Stimulated activated CD4-positive, alpha-beta T cell treated with anti-CD3 and anti-CD28 coated beads, Interleukin-15, amount 100 ng/mL, for 48 hours (primary cell): ENCODE measurements around the gene THSD4.
"Not testable (repeated sequence)": the region's sequence is repeated elsewhere in the genome, so short reads cannot be mapped to it uniquely, and the experiment has no call there.

Source experiments
- DNase-seq, 2 donors: peaks; one replicate each; pipeline ENCODE4 v3.0.0-alpha.2; 2020; ENCODE audit warnings: low read depth in 2 of 2

Gene THSD4

DNA sequence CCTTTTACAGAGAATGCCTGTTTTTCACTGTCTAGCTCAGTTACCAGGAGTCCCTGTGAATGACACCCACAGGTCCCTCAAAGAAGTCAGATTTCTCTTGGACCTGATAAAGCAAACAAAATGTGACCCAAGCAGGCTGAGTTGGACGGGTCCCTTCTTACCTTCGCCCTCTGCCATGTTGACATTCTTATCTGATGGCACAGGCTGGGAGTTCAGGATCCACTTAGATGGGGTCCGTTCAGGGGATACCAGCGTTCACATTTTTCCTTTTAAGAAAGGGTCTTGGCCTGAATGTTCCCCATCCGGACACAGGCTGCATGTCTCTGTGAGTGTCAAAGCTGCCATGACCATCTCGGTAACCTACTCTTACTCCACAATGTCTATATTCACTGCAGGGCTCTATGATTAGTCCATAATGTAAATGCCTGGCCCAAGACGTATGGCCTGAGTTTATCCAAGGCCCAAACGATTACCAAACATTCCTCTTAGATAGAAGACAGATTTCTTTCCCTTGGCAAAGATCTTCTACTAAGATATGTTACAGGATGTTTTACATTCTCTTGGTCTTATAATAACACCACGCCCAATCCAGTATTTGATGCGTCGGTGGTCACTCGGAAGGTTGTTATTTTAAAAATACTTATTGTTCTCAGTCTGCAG is 179.1 kb downstream of the THSD4 start:
- no peak for DNase-seq

DNA sequence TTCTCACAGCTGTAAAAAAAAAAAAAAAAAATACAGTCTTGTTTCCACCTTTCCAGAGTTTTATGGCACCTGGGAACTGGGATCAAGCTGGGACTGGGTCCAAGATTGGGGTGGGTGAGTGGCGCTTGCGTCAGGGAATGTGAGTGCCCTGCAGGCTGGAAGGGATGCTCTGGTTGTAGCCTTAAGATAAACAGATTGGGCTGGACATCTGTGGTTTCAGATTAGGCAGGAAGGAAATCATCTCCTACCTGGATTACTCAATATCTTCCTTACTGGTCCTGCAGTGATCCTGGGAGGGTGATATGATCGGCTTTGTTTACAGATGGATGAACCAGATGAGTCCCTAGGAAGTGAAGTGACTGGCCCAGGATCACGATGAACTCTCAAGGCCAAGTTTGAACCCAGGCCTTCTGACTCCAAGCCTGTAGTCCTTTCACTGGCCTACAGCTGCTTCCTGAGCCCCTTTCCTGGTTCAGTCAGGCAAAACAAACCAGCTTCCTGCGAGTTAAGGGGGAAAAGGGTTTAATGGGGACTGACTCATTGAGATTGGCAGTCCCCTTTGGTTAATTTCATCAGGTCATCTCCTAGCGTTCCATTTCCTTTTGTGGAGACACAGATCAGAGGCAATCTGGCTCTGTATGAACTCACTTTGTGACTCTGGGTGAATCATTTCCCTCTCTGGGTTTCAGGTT is 179.8 kb downstream of the THSD4 start:
- no peak for DNase-seq

DNA sequence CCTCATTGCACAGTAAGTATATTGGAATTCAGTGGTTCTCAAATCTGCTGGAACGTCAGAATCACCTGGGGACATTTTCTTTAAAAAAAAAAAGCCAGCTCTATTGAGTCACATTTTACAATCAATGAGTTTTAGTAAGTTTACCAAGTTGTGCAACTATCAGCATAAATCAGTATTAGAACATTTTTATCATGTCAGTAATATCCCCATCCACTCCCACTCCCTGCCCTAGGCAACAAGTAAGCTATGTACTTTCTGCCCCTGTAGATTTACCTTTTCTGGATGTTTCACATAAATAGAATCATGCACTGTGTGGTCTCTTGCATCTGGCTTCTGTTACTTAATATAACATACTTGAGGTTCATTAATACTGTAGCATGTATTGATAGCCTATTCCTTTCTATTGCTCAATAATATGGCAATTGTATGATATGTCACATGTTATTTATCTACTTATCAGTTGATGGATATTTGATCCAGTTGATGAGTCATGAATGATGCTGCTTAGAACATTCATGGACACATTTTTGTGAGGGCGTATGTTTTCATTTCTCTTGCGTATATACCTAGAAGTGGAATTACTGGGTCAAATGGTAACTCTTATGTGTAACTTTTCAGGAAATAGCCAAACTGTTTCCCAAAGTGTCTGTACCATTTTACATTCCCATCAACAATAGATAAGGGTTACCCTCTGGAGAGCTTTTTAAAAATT is 180.5 kb downstream of the THSD4 start:
- no peak for DNase-seq

DNA sequence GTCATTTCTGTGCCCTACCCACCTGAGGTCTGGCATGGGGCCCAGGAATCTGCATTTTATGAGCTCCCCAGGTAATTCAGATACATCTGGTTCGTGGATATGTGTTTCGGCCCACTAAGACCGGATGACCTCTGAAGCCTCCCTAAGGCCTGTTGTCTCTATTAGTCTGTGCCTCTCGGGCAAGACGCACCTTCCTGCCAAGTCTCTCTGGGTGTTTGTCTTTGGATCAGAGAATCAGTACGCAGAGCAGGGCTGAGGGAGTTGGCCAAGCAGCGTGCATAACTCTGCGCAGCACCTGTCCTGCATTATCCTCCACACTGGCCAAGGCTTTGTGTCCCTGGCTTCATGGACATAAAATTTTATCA is 181.0 kb downstream of the THSD4 start:
- no peak for DNase-seq

DNA sequence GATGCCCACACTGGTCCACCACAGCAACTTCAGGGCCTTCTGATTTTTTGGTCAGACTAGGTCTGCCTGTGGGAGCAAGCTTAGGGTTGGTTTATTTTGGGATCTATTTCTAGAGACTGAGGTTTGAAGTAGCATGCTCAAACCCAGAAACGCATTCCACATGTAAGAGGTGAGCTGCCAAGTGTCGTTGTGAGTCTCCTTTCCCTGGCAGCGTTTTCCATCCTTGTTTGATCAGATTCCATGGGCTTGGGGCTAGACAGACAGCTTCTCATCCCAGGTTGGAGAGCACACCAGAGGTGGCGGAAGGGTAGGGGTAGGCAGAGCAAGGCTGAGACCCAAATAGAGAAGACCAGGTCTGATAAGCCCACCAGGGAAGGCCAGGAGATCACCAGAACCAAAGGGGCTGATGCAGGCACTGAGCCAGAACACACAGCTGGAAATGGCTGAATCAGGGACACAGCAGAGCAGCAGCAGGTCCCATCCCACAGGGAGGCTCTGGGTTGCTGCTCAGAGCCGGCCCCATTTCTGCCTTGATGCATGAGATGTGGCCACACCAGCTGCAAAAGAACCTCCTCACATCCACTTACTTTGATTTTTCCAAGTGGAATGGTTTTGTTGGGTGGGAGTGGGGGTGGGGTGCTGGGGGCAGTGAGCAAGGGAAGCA is 186.8 kb downstream of the THSD4 start:
- no peak for DNase-seq

DNA sequence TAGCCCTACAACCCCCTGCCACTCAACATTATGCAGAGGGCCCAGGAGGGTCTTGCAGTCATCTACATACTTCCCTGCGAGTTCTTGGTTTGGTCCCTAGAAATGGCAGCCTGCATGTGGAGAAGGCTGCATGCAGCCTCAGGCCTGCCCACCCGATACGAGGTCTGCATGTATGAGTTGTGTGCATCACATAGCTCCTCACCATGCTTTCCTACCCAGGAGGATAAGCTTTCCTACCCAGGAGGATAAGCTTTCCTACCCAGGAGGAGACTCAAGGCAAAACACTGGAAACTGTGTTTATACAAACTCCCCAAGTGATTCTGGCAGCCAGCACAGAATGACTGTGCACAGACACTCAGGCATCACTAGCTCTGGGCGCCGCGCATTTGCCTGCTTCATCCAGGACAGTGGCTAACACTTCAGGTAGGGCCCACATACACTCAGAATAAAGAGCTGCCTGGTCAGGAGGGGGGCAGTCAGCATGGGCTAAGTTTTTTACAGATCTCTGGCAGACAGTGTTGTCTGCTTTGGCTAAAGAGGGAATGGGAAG is 187.7 kb downstream of the THSD4 start:
- DNase-seq, result no peak

DNA sequence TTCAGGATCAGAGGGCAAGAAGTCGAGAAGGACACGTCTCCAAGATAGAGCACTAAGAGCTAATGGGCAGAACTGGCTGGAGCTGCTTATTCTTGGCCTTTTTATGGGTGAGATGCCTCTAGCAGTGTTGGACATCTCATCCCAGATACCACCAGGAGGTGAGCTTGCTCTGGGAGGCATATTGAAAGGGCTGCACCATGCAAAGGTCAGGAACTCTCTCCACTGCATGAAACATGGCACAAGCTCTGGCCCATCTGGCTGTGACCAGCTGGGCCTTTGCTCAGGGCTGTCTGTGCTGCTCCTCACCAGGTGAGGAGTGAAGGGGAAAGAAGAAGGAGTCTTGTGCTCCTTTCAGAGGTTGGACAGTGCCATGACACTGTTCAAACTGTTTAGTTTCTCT is 188.7 kb downstream of the THSD4 start:
- no peak for DNase-seq

DNA sequence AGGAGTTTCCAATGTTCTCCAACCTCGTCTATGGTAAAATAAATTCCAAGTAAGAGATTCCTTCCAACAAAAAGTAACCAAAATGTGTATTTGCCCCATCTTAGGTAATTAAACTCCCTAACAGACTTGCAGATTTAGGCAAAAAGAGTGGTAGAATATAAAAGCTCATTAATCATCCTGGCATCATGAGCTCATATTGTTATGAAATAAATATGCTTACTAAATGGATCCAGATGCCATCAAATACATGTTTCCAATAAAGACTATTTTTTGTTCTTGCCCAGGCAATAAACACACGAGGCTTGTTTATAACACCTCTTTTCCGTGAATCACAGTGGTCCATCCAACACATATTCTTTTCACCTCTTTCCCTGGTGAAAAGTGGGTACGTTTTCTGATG is 189.4 kb downstream of the THSD4 start:
- DNase-seq, result no peak

DNA sequence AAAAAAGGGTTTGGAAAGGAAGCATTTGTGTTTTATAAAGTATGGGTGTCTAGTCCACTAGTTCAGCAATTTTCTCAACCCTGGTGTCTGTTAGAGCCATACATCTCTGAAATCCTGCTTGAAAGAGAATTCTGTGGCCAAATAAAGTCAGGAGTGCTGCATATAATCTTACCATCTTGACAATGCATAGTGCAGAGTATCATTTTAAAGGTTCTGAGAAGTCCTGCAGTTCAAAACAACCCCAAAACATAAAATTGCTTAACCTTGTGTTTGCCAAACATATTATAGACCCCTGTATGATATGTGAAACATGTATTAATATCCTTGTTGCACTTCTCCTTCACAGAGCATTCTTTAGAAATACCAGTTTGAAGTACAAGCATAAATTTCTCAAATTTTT is 191.3 kb downstream of the THSD4 start:
- no peak for DNase-seq

DNA sequence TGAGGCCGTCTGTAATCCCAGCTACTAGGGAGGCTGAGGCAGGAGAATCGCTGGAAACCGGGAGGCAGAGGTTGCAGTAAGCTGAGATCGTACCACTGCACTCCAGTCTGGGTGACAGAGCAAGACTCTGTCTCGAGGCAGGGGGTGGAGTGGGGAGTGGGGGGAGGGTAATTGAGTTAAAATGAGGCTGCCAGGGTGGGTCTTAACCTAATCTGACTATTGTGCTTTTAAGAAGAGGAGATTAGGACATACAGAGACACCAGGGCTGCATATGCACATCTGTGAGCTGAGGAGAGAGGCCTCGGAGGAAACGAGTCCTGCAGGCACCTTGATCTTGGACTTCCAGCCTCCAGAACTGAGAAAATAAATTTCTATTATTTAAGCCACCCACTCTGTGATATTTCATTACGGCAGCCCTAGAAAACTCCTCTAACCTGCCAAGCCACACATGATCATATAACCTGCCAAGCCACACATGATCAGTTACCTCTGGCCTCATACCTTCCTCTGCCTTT is 197.0 kb downstream of the THSD4 start:
- no peak for DNase-seq

DNA sequence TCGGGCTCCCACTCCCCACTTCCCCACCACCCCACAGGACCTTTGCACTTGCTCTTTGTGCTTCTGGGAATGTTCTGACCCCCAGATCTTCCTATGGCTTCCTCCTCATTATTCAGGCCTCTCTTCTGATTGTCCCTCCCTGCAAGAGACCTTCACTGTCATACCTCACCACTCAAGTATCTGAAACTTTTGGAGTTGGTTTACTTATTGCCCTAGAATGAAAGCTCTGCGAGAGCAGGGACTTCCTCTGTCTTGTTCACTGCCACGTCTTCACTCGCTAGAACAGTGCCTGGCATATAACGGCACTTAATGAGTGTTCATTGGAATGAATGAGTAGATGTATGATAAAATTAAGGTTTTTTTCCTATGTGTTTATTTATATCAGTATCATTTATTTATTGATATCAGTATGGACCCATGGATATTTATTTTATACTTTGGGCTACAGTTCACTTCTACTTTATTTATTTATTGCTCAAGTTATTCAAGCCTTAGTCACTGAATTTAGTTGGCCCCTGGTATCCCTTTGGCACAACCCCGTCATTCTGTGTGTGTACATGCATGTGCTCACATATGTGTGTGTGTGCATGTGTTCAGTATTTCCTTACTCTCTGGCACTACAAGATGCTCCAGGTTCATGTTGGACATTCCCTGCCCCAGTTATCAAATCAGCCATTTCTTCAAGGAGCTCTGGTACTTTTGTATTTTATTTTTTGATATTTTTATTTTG is 197.6 kb downstream of the THSD4 start:
- DNase-seq, result no peak

DNA sequence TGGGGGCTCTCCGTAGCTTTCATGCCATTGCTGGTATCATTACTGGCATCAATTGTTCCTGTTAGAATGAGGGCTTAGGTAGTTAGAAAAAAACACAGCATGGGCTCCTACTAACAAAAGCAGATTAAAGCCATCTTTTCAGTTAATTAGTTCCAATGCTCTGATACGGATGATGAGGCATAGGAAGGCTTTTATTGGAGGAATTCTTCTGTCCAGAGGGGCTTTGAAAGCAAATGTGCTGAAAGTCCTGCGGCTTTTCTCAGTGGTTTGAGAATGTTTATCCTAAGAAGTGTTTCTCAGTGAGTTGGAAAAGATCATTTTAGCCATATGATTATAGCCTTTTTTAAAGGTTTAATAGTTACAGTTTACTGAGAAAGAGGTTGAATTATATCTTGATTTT is 198.5 kb downstream of the THSD4 start:
- no peak for DNase-seq

DNA sequence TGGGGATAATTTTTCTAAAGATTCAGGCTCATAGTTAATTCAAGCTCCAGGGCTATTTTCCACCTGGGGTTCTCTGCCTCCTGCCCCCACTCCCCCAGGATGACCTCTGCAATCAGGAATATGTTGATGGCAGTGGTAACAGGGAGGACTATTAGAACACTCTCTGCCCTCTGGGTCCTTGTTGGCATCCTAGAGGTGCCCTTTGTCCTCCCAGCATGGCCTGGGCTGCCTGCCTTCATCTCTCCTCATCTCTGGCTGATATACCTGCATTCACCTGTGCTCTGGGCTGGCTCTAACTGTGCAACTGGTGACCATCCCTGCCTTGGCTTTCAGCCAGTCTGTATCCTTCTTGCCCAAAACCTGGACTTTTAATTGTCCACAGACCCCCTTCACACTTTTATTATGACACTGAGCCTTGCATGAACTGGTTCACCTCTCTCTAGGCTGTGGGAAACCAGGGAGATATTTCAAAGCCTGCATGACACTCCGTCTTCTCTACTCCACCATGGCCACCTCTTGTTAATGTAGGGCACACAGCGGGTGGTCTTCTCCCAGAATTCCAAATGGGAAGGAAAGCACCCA is 199.8 kb downstream of the THSD4 start:
- no peak for DNase-seq

DNA sequence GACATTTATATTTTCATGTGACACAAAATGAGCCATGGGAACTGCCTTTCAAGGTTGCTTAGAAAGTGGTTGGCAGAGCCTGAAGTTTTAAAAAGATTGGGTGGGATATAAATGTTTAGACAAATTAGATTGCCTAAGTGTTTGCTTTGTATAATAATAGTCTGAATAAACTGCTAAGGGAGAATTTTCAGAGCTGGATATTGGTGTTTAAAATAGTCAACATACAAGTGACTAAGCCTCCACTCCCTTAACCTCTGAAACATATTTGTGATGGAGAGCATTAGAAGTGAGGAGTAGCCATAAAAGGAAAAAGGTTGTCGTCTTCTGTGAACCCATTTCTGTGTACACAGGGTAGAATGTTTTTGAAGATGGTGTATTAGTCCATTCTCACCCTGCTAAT is 201.6 kb downstream of the THSD4 start:
- no peak for DNase-seq

DNA sequence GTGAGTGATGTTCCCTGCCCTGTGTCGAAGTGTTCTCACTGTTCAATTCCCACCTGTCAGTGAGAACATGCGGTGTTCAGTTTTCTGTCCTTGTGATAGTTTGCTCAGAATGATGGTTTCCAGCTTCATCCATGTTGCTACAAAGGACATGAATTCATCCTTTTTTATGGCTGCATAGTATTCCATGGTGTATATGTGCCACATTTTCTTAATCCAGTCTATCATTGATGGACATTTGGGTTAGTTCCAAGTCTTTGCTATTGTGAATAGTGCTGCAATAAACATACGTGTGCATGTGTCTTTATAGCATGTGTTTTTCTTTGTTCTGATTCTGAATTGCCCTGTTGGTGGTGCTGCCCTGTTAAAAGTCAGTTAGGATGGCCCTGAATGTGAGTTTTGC is 204.2 kb downstream of the THSD4 start:
- not testable (repeated sequence) for DNase-seq

DNA sequence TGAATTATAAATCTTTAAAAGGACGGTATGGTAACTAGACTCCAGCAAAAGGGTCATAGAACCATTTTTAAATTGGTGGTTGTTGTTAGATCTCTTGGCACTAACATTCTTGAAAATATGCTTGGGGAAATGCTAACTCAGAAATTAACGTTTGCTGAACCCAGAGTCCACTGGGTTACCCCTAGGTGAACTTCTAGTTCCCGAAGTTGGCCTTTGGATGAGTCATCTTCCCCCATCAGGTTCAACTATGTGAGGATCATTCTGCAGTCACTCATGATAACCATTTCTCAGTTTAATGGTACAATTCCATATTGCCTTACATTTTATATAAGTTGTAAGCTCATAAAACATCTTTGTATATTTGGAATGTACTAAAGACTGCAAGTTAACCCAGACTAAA is 204.7 kb downstream of the THSD4 start:
- no peak for DNase-seq

DNA sequence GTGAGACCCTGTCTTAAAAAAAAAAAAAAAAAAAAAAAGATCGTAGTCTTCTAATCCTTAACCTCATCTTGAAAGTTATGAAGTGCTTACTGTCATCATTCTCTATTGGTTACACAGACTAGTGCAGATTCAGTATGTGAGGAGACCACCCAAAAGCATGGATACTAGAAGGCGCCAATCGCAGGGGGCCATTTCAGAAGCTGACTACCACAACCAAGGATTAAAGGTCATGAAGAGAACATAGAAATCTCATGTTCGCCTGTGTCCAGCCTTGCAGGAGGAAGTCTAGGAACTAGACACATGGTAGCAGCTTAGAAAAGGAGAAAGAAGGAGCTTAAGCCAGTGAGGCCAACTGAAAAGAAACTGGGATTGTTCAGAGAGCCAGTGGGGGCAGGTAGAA is 207.8 kb downstream of the THSD4 start:
- no peak for DNase-seq

DNA sequence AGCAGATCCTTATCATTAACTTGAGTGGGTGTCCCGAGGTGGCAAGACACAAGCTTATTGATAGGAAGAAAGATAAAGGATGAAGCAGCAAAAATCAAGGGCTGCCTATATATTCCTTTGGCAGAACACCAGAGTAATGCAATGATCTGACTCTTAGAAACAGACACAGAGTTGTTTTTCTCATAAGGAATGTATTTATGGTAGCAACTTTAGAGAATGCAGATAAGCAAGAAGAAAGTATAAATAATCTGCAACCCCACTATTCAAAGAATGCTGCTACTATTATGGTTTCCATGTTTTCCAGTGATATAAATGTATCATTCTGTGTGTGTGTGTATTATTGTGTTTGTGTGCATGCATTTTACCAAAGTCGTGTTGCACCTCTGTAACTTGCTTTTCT is 208.3 kb downstream of the THSD4 start:
- no peak for DNase-seq

DNA sequence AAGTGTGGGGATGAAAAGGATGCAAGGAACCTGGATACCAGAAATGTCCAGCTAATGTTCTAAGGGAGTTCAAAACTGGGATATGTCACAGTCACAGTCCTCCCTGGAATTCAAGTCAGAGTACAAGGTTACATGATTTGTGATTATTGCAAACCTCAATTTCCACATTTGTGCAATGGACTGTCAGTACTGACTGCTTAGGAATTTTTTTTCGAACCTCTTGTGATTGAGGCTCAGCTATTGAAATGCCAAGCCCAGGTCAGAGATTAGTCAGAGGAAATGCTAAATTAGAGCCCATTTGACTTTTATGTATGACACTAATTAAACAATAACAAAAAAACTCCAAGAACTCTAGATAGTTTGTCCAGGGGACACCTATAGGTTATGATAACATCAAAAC is 210.2 kb downstream of the THSD4 start:
- DNase-seq, result no peak

DNA sequence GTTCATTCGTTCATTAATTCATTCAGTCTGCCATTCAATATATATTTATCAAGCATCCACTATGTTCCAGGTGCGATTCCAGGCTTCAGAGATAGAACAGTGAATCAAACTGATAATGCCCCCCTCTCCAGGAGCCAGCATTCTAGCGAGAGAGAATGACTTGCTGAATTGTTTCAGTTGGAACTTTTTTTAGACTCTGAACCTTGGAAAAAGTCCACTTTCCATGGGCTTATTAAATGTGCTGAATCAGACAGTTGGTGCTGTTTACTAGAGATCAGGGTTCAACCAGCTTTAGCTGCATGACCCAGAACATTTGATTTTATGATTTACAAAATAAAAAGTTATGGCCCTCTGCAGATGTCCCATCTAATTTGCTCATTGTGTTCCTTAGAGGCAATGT is 213.2 kb downstream of the THSD4 start:
- DNase-seq, result no peak

DNA sequence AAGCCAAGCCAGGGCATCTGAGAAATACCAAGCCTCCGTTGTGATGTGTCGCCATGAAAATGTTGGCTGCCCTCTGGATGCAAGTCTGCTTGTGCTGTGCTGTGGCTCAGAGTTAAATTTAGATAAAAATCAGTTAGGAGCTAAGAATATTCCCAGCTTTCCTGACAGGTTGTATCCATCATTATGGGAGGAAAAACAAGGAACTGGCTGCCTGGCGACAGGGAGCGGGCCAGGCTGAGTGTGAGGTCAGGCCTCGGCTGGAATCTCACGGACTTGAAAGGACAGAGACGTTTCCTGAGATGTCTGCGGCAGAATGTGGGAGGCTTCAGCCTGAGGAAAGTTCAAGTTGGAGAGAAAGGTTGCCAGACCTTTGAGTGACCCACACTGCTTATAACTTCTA is 213.8 kb downstream of the THSD4 start:
- no peak for DNase-seq
